ENCODE data around the gene PACRG. TPM values are rescaled to one million over a fixed set of nuclear protein-coding genes. Genes with fewer than 3 reads are reported as not detected.

The PACRG gene
- total and polyA plus RNA-seq, 2 of the 13 experiments (the other 11 are each of a cell fraction or from before 2014, with no cell fraction given): 0.13 TPM; not detected in 1

DNA sequence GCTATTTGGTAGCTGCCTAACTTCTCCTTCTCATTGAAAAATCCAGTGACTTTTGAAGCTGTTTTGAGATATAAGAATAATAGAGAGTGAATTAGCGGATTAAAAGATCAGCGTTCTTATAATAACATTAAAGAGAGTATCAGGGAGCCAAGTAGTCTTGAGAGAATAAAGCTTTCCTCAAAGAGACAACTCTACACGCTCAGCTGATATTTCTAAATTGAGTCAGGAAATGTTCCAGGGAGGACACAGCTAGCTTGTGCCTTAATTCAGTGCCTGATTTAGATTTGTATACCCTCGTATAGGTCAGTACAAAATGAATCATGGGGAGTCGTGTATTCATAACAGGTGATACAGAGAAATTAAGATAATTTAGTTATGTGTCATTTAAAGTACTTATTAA lies 611.7 kb downstream of the PACRG start:
- no peak overlapping the region for H2AFZ ChIP-seq (ENCODE audit: low read length)
- no peak overlapping the region for H3K27ac ChIP-seq (ENCODE audit: extremely low read length, insufficient read depth, low read length)
- no peak overlapping the region for H3K4me3 ChIP-seq (replicated peaks in 1 of 3; ENCODE audit: insufficient read depth in 1 of 3, low read depth in 2 of 3, low read length in 3 of 3)
- DNase-seq (ENCODE audit: low spot score) (no peak), FAIRE-seq (no peak), ATAC-seq (no peak)
- H3K4me1 ChIP-seq (ENCODE audit: insufficient read depth, low read length): no peaks in the 10 kb centered on the region
- WGBS (ENCODE audit: low lambda C conversion rate): 43% methylated on average over 5 of the region's 5 CpGs
- no peaks in the 10 kb centered on the region for H4K20me1 ChIP-seq (ENCODE audit: insufficient read depth, low read length)
- H3K27me3 ChIP-seq (ENCODE audit: control insufficient read depth in 1 of 2, insufficient read depth in 2 of 2, low read length in 2 of 2): peaks cover 0 to 22% of the 10 kb centered on the region in 2 experiments; a peak in 2 of 5 replicates
- H3K4me2 ChIP-seq (ENCODE audit: low read depth, low read length): no peak overlapping the region
- intact Hi-C loops (cut with micrococcal nuclease; ENCODE audit: unreplicated experiment) (no loop called here), in situ Hi-C loops (cut with HindIII; ENCODE audit: extremely low pct_ligation_motif_present, low pct_unique_long_range_greater_than_20kb) (no loop called here)
- no peaks in the 10 kb centered on the region for H3K9me3 ChIP-seq (ENCODE audit: low read length)
- H3K79me2 ChIP-seq (ENCODE audit: insufficient read depth, low read length): no peaks in the 10 kb centered on the region
- POLR2A ChIA-PET: no interaction called here
- no TSS peak for BruUV-seq (replicated peaks)
- H3K36me3 ChIP-seq (replicated peaks in 1 of 2; ENCODE audit: control insufficient read depth in 1 of 2, insufficient read depth in 2 of 2, low read length in 2 of 2): no peaks in the 10 kb centered on the region
- no peak overlapping the region for H3K9ac ChIP-seq (ENCODE audit: insufficient read depth, low read depth, low read length)
- CTCF ChIA-PET (ENCODE audit: low intra/inter-chr PET ratio, low total read pairs): no interaction called here
- TF ChIP-seq HMGXB4 (CRISPR knock-in tag; IDR thresholded peaks at IDR 0.05; ENCODE audit: borderline replicate concordance in 1 of 2, low read depth in 1 of 2) (no peak), ZNF343 (CRISPR knock-in tag; IDR thresholded peaks at IDR 0.05) (no peak)

DNA sequence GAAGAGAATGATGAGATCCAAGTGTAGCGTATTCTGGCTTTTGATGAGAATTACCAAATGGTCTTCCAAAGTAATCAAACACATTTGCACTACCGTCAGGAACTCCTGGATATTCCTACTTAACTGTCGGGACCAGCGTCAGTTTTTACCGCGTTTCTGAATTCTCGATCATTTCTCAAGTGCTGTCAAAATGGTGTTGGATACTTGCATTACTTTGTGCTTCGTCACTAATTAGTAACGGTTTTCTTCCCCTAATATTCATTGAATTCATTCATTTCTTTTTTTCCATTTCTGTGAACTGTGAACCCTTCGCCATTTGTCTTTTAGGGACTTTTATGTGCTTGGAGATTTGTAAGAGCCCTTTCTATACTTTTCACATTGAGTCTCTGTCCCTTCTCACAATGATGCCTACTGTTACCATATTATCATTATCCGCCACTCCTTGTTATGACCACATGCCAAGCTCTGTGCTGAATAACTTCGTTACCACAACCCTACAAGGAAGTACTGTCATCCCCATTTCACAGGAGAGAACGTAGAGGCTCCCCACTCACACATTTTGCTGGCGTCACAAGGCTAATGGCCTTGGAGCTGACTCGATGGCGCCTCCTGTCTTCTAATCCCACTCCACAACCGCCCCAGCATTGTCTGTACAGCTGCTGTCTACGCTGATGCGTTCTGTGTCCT lies 612.6 kb downstream of the PACRG start:
- H3K9ac ChIP-seq (ENCODE audit: insufficient read depth, low read depth, low read length): no peak overlapping the region
- ChIA-PET CTCF (ENCODE audit: low intra/inter-chr PET ratio, low total read pairs) (no interaction called here), POLR2A (no interaction called here)
- WGBS (ENCODE audit: low lambda C conversion rate): 52% methylated on average over 19 of the region's 19 CpGs
- FAIRE-seq (no peak), DNase-seq (ENCODE audit: low spot score) (no peak), ATAC-seq (no peak)
- no peak overlapping the region for H3K4me3 ChIP-seq (replicated peaks in 1 of 3; ENCODE audit: insufficient read depth in 1 of 3, low read depth in 2 of 3, low read length in 3 of 3)
- no peaks in the 10 kb centered on the region for H3K79me2 ChIP-seq (ENCODE audit: insufficient read depth, low read length)
- BruUV-seq (replicated peaks): no TSS peak
- TF ChIP-seq CTCF (CRISPR knock-in tag; IDR thresholded peaks at IDR 0.05) (0 out of 2 replicates have a peak, but pooled peaks have one; percentile 10), ZNF629 (CRISPR knock-in tag; conservative IDR thresholded peaks at IDR 0.05) (peak; percentile 80), TIGD3 (CRISPR knock-in tag; IDR thresholded peaks at IDR 0.05; ENCODE audit: borderline replicate concordance) (no peak)
- H3K36me3 ChIP-seq (replicated peaks in 1 of 2; ENCODE audit: control insufficient read depth in 1 of 2, insufficient read depth in 2 of 2, low read length in 2 of 2): no peaks in the 10 kb centered on the region
- H2AFZ ChIP-seq (ENCODE audit: low read length): no peak overlapping the region
- no peaks in the 10 kb centered on the region for H4K20me1 ChIP-seq (ENCODE audit: insufficient read depth, low read length)
- intact Hi-C loops (cut with micrococcal nuclease; ENCODE audit: unreplicated experiment) (no loop called here), in situ Hi-C loops (cut with HindIII; ENCODE audit: extremely low pct_ligation_motif_present, low pct_unique_long_range_greater_than_20kb) (no loop called here)
- H3K4me2 ChIP-seq (ENCODE audit: low read depth, low read length): no peak overlapping the region
- no peaks in the 10 kb centered on the region for H3K4me1 ChIP-seq (ENCODE audit: insufficient read depth, low read length)
- peaks cover 0 to 21% of the 10 kb centered on the region in 2 experiments; a peak in 2 of 5 replicates for H3K27me3 ChIP-seq (ENCODE audit: control insufficient read depth in 1 of 2, insufficient read depth in 2 of 2, low read length in 2 of 2)
- no peaks in the 10 kb centered on the region for H3K9me3 ChIP-seq (ENCODE audit: low read length)
- no peak overlapping the region for H3K27ac ChIP-seq (ENCODE audit: extremely low read length, insufficient read depth, low read length)
